AG10803 (cell line): Measurements from ENCODE around the gene L3MBTL4.

Source experiments
- DNase-seq: peaks from one replicate; pipeline ENCODE4 v3.0.0; 2010; ENCODE audit warnings: low read depth
- H3K4me3 ChIP-seq: 2 replicates; pipeline ENCODE4 v1.5.1; 2011; ENCODE audit warnings: mild to moderate bottlenecking, low read length, control low read depth
- TF ChIP-seq, protein P1 (sequence below): conservative IDR thresholded peaks from 2 replicates; pipeline ENCODE4 v1.5.1; 2011; ENCODE audit warnings: mild to moderate bottlenecking, low read length, control low read depth, inconsistent platforms

L3MBTL4 gene

DNA sequence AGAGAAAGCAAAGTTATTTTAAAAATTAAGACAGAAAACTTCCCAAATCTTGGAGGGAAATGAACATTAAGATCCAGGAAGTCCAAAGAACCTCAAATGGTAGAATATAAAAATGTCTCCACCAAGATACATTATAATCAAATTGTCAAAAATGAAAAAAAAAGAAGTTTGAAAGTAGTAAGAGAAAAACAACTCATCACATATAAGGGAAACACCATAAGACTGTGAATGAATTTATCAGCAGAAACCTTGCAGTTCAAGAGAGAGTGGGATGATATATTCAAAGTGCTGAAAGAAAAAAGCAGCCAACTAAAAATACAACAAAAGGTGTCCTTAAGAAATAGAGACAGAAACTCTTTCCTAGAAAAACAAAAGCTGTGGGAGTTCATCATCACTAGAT lies 73.0 kb downstream of the L3MBTL4 start:
- no peak for DNase-seq
- no peak overlapping the region for H3K4me3 ChIP-seq
- TF ChIP-seq, protein P1, sequence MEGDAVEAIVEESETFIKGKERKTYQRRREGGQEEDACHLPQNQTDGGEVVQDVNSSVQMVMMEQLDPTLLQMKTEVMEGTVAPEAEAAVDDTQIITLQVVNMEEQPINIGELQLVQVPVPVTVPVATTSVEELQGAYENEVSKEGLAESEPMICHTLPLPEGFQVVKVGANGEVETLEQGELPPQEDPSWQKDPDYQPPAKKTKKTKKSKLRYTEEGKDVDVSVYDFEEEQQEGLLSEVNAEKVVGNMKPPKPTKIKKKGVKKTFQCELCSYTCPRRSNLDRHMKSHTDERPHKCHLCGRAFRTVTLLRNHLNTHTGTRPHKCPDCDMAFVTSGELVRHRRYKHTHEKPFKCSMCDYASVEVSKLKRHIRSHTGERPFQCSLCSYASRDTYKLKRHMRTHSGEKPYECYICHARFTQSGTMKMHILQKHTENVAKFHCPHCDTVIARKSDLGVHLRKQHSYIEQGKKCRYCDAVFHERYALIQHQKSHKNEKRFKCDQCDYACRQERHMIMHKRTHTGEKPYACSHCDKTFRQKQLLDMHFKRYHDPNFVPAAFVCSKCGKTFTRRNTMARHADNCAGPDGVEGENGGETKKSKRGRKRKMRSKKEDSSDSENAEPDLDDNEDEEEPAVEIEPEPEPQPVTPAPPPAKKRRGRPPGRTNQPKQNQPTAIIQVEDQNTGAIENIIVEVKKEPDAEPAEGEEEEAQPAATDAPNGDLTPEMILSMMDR, result no peak

- TF ChIP-seq, protein P1, result no peak
- H3K4me3 ChIP-seq, result no peak overlapping the region
- DNase-seq, result no peak
These were observed 73.4 kb downstream of the L3MBTL4 start for GRCh38 chr18:6341303-6341702.

DNA sequence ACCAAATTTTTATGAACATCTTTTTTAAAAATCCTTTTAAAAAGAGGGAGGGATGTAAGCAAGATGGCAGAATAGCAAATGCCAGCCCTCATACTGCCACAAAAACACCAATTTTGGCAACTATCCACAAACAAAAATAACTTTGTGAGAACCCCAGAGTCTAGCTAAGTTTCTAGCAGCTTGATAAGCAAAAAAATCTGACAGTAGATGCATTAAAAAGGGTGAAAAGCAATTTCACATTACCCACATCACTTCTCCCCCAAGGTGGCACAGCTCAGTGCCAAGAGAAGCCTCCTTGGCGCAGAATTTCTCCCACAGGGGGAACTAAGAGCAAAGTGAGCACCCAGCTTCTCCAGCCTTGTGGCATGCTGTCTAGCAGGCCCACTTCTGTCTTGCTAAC lies 74.6 kb downstream of the L3MBTL4 start:
- DNase-seq, result no peak
- H3K4me3 ChIP-seq, result no peak overlapping the region
- TF ChIP-seq, protein P1, result no peak

DNA sequence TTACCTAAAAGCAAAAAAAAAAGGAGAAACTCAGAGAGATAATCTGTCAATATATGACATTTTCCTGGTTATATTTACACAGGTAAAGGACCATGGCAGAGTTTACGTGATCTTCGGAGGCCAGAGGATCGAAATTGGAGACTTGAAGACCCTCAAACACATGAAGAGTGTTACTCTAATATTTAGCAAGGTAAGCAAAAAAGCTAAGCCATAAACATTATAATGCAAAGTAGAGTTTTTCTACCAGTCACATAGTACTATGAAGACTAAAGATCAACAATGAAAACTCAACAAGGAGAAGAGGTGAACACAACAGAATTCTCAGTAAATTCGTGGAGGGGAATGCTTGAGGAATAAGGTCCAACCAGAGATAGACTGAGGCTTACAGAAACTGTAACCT lies 78.5 kb downstream of the L3MBTL4 start:
- H3K4me3 ChIP-seq, result no peak overlapping the region
- no peak for DNase-seq
- TF ChIP-seq, protein P1, result no peak

- H3K4me3 ChIP-seq, result no peak overlapping the region
- DNase-seq, result no peak
- TF ChIP-seq, protein P1, result no peak
These were observed 80.7 kb downstream of the L3MBTL4 start for GRCh38 chr18:6333981-6334380.

- TF ChIP-seq, protein P1, result no peak
- DNase-seq, result no peak
- no peak overlapping the region for H3K4me3 ChIP-seq
These were observed 82.8 kb downstream of the L3MBTL4 start for GRCh38 chr18:6331872-6332271.

- no peak overlapping the region for H3K4me3 ChIP-seq
- DNase-seq, result no peak
- TF ChIP-seq, protein P1, result no peak
These were observed 83.9 kb downstream of the L3MBTL4 start for GRCh38 chr18:6330786-6331185.
